CD4-positive, alpha-beta T cell (primary cell): Measurements from ENCODE around the gene GPR162. TPM values are rescaled to one million over a fixed set of nuclear protein-coding genes. Genes with fewer than 3 reads are reported as not detected.

Experiments used
- ATAC-seq: fragments of 200-7000 bp; cut with Tn5 transposase; one replicate; pipeline ENCODE4 v1.10.0; 2022; ENCODE audit warnings: mild to moderate bottlenecking; ENCODE audit not compliant: poor library complexity
- CTCF ChIA-PET: fragments of 350-600 bp; sonication (Branson Sonifier 250); formaldehyde crosslinking; loops from one replicate; lab custom pipeline; 2021; ENCODE audit warnings: antibody characterized with exemption, inconsistent platforms; lab: Charles Lee
- POLR2A ChIA-PET: fragments of 350-600 bp; sonication (Branson Sonifier 250); formaldehyde crosslinking; loops from one replicate; lab custom pipeline; 2021; ENCODE audit warnings: antibody characterized with exemption, inconsistent platforms; lab: Charles Lee
- DNase-seq, 14 experiments: peaks; one replicate each; pipeline ENCODE4 v3.0.0-alpha.2; 2013 to 2020; ENCODE audit warnings: mixed read lengths in 2 of 14
- H3K27ac ChIP-seq, 2 donors: one replicate each; pipeline versions ENCODE4 v1.5.1 to v1.7.0; 2013; ENCODE audit warnings: low read length in 2 of 2, low read depth in 1 of 2, mild to moderate bottlenecking in 1 of 2
- H3K27me3 ChIP-seq, 2 experiments: 1 replicate in 1 of 2; 2 replicates in 1 of 2; pipeline versions ENCODE4 v1.6.1 to v1.7.0; 2013; ENCODE audit warnings: low read length in 2 of 2, control low read depth in 1 of 2, mild to moderate bottlenecking in 1 of 2, moderate library complexity in 1 of 2; ENCODE audit not compliant: insufficient read depth in 2 of 2, control insufficient read depth in 1 of 2
- H3K36me3 ChIP-seq: one replicate; pipeline ENCODE4 v1.6.1; 2013; ENCODE audit warnings: low read length, control low read depth; ENCODE audit not compliant: insufficient read depth
- H3K4me1 ChIP-seq: one replicate; pipeline ENCODE4 v1.6.1; 2013; ENCODE audit warnings: low read length, control low read depth; ENCODE audit not compliant: insufficient read depth
- H3K4me3 ChIP-seq: one replicate; pipeline ENCODE4 v1.5.1; 2013; ENCODE audit warnings: mild to moderate bottlenecking, low read length, moderate library complexity
- H3K9me3 ChIP-seq, 2 experiments: 1 replicate in 1 of 2; 2 replicates in 1 of 2; pipeline versions ENCODE4 v1.6.1 to v1.7.0; 2013; ENCODE audit warnings: low read length in 2 of 2, mild to moderate bottlenecking in 2 of 2, control low read depth in 1 of 2, moderate library complexity in 1 of 2; ENCODE audit not compliant: control insufficient read depth in 1 of 2, insufficient read depth in 1 of 2
- H3K27ac Mint-ChIP-seq: one replicate; pipeline ENCODE4 v1.8.0; 2020; ENCODE audit warnings: mixed read lengths
- H3K27me3 Mint-ChIP-seq: one replicate; pipeline ENCODE4 v1.8.0; 2021; ENCODE audit warnings: mixed read lengths
- H3K36me3 Mint-ChIP-seq: one replicate; pipeline ENCODE4 v1.8.0; 2021; ENCODE audit warnings: low read depth, mixed read lengths
- H3K4me1 Mint-ChIP-seq: one replicate; pipeline ENCODE4 v1.8.0; 2021; ENCODE audit warnings: low read depth, mixed read lengths
- H3K4me3 Mint-ChIP-seq: one replicate; pipeline ENCODE4 v1.8.0; 2020; ENCODE audit warnings: mild to moderate bottlenecking, mixed read lengths
- H3K9me3 Mint-ChIP-seq: one replicate; pipeline ENCODE4 v1.8.0; 2020; ENCODE audit warnings: mixed read lengths
- intact Hi-C, 2 experiments: fragments of 100-400 bp; cut with DNase I in 1 of 2; cut with micrococcal nuclease in 1 of 2; formaldehyde crosslinking; loops; one replicate each; pipeline versions ENCODE4 v1.15.1 to v1.9.0; 2023 to 2025; cut with DNase I, micrococcal nuclease
- total RNA-seq, 174 experiments: library from RNA in 2 of 174; stranded (reverse) in 2 of 174; gene quantifications; one replicate each; pipeline ENCODE4 v1.2.3 and lab custom pipeline; 2021 to 2026
- TF ChIP-seq, protein P1 (sequence below): fragments of 200-600 bp; IDR thresholded peaks from one replicate; pipeline ENCODE4 v1.8.0; 2022; ENCODE audit warnings: antibody characterized with exemption, mild to moderate bottlenecking

Gene GPR162
- total RNA-seq, 2 experiments from 2014 or later, result not detected

DNA sequence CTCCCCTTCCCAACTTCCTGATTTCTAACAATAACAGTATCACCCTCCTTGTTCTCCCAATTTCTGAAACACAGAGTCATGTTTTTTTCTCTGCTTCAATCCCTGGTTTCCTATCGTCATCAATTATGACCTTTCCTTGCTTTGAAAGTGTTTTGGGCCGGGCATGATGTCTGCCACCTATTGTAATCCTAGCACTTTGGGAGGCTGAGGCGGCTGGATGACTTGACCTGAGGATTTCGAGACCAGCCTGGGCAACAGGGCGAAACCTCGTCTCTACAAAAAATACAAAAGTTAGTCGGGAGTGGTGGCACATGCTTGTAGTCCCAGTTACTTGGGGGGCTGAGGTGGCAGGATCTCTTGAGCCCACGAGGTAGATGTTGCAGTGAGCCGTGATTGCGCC lies 12.6 kb upstream of the GPR162 start:
- H3K27me3 ChIP-seq, result no peaks in the 10 kb centered on the region
- peaks cover 43% of the 10 kb centered on the region for H3K36me3 ChIP-seq
- H3K4me1 Mint-ChIP-seq, result peaks cover 27% of the 10 kb centered on the region
- intact Hi-C loops, result loop anchor here in 1 of 2 experiments (2.0 kb wide), 1 partner anchor 16 kb away; no protein-coding TSS in a partner anchor
- POLR2A ChIA-PET, result interaction anchor here (0.7 to 1.2 kb wide), 2 partner anchors 20 to 55 kb away, joined by 3 read pairs; partner anchors contain the start of gene CD4
- no peak overlapping the region for H3K27ac ChIP-seq
- H3K27ac Mint-ChIP-seq, result peak overlapping the region; percentile 13
- no peak overlapping the region for H3K4me3 Mint-ChIP-seq
- H3K4me3 ChIP-seq, result no peak overlapping the region
- DNase-seq (peak in 1 of 14 experiments; percentile 1), ATAC-seq (no peak)
- CTCF ChIA-PET, result interaction anchor here (0.7 to 1.0 kb wide), 3 partner anchors 26 to 155 kb away, joined by 3 to 5 read pairs (median 4); no protein-coding TSS in a partner anchor
- no peaks in the 10 kb centered on the region for H3K9me3 Mint-ChIP-seq
- H3K36me3 Mint-ChIP-seq, result peaks cover 67% of the 10 kb centered on the region
- peaks cover 8% of the 10 kb centered on the region for H3K4me1 ChIP-seq
- TF ChIP-seq, protein P1, sequence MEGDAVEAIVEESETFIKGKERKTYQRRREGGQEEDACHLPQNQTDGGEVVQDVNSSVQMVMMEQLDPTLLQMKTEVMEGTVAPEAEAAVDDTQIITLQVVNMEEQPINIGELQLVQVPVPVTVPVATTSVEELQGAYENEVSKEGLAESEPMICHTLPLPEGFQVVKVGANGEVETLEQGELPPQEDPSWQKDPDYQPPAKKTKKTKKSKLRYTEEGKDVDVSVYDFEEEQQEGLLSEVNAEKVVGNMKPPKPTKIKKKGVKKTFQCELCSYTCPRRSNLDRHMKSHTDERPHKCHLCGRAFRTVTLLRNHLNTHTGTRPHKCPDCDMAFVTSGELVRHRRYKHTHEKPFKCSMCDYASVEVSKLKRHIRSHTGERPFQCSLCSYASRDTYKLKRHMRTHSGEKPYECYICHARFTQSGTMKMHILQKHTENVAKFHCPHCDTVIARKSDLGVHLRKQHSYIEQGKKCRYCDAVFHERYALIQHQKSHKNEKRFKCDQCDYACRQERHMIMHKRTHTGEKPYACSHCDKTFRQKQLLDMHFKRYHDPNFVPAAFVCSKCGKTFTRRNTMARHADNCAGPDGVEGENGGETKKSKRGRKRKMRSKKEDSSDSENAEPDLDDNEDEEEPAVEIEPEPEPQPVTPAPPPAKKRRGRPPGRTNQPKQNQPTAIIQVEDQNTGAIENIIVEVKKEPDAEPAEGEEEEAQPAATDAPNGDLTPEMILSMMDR, result no peak
- H3K9me3 ChIP-seq, result no peaks in the 10 kb centered on the region
- H3K27me3 Mint-ChIP-seq, result no peaks in the 10 kb centered on the region

DNA sequence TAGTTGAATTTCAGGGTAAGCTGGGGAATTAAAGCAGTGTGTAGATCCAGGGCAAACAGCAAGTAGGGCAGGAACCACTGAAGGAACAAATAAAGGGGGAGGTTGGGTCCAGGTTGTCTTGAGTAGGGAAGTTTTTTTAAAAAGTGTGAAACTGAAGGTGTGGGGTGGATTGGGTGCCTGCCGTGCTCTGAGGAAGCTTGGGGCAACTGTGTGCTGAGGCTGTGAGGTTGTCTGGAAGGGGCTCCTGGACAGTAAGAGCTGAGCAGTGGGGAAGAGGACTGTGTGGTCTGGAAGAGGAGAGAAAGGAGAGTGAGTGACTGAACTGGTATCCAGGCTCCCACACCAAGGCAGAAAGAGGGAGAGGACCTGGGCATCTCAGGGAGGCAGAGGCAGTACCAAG lies 10.9 kb upstream of the GPR162 start:
- Mint-ChIP-seq H3K36me3 (peaks cover 68% of the 10 kb centered on the region), H3K4me1 (peaks cover 24% of the 10 kb centered on the region), H3K27me3 (no peaks in the 10 kb centered on the region), H3K4me3 (peak overlapping the region; percentile 7), H3K27ac (peak overlapping the region; percentile 53), H3K9me3 (no peaks in the 10 kb centered on the region)
- DNase-seq (no peak), ATAC-seq (peak; percentile 17)
- intact Hi-C loops, result no loop called here
- ChIA-PET CTCF (interaction anchor here (1.1 kb wide), 1 partner anchor 18 kb away, joined by 3 read pairs; no protein-coding TSS in a partner anchor), POLR2A (interaction anchor here (0.6 to 1.9 kb wide), 6 partner anchors 10 to 45 kb away, joined by 3 to 6 read pairs (median 3); partner anchors contain the start of genes CD4 and PTMS)
- Histone ChIP-seq H3K4me3 (no peak overlapping the region), H3K36me3 (peaks cover 51% of the 10 kb centered on the region), H3K27ac (no peak overlapping the region), H3K27me3 (no peaks in the 10 kb centered on the region), H3K9me3 (no peaks in the 10 kb centered on the region), H3K4me1 (peaks cover 8% of the 10 kb centered on the region)
- TF ChIP-seq, protein P1, result no peak

DNA sequence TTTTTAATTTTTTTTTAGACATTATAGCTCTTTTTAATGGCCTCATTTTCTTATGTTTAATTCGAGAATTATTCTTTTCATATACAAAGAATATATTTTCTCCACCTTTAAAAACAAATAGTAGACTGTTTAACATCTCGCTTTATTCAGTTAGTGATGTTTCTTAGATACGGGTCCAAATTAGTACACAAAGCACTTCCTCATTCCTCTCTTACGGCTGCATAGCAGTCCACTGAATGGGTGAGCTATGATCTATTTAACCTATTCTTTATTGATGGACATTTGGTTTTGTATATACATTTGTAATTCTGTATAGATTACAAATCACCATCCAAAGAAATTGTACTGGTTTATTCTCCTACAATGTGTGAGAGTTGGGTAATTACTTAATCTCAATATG lies 8.3 kb upstream of the GPR162 start:
- peaks cover 62% of the 10 kb centered on the region for H3K36me3 ChIP-seq

More for the DNA sequence above, 8.3 kb upstream of the GPR162 start:
- no peak overlapping the region for H3K27ac ChIP-seq
- H3K4me3 ChIP-seq, result no peak overlapping the region
- H3K9me3 ChIP-seq, result no peaks in the 10 kb centered on the region
- intact Hi-C loops, result no loop called here
- ChIA-PET POLR2A (interaction anchor here (0.7 kb wide), 1 partner anchor 149 kb away, joined by 3 read pairs; no protein-coding TSS in a partner anchor), CTCF (no interaction called here)
- H3K27ac Mint-ChIP-seq, result no peak overlapping the region
- no peak overlapping the region for H3K4me3 Mint-ChIP-seq
- H3K27me3 Mint-ChIP-seq, result no peaks in the 10 kb centered on the region
- TF ChIP-seq, protein P1, result no peak
- H3K4me1 Mint-ChIP-seq, result peaks cover 24% of the 10 kb centered on the region
- H3K36me3 Mint-ChIP-seq, result peaks cover 71% of the 10 kb centered on the region
- no peaks in the 10 kb centered on the region for H3K27me3 ChIP-seq
- ATAC-seq, result no peak
- no peak for DNase-seq
- H3K4me1 ChIP-seq, result peaks cover 8% of the 10 kb centered on the region
- no peaks in the 10 kb centered on the region for H3K9me3 Mint-ChIP-seq
